GM23338 (cell line): ENCODE data around the gene ARID4B. TPM values are rescaled to one million over a fixed set of nuclear protein-coding genes. Genes with fewer than 3 reads are reported as not detected.

Experiments used
- ATAC-seq: fragments of 200-7000 bp; cut with Tn5 transposase; 3 replicates; pipeline ENCODE4 v1.9.1; 2020
- DNase-seq: peaks from one replicate; pipeline ENCODE4 v3.0.0-alpha.2; 2015; ENCODE audit warnings: low spot score
- H2AFZ ChIP-seq: fragments of 200-600 bp; sonication (generic); 2 replicates; pipeline ENCODE4 v1.8.0; 2016; ENCODE audit warnings: antibody characterized with exemption, mild to moderate bottlenecking, moderate library complexity
- H3F3A ChIP-seq: fragments of 200-600 bp; sonication (generic); replicated peaks from 2 replicates; pipeline ENCODE4 v1.8.0; 2017; ENCODE audit warnings: antibody characterized with exemption, mixed run types, low read depth
- H3K27ac ChIP-seq: fragments of 200-600 bp; sonication (generic); 2 replicates; pipeline ENCODE4 v1.6.1; 2016; ENCODE audit warnings: low read depth
- H3K27me3 ChIP-seq: fragments of 200-600 bp; sonication (generic); 2 replicates; pipeline ENCODE4 v1.8.0; 2016; ENCODE audit warnings: mild to moderate bottlenecking, mixed run types, moderate library complexity; ENCODE audit not compliant: insufficient read depth
- H3K36me3 ChIP-seq: fragments of 200-600 bp; sonication (generic); 2 replicates; pipeline ENCODE4 v1.8.0; 2016; ENCODE audit warnings: mild to moderate bottlenecking; ENCODE audit not compliant: insufficient read depth
- H3K4me1 ChIP-seq: fragments of 200-600 bp; sonication (generic); 2 replicates; pipeline ENCODE4 v1.8.0; 2016; ENCODE audit warnings: mild to moderate bottlenecking, moderate library complexity; ENCODE audit not compliant: insufficient read depth
- H3K4me2 ChIP-seq: fragments of 200-600 bp; sonication (generic); 2 replicates; pipeline ENCODE4 v1.7.1; 2017; ENCODE audit warnings: mixed run types
- H3K4me3 ChIP-seq: fragments of 200-600 bp; sonication (generic); 2 replicates; pipeline ENCODE4 v1.6.1; 2016; ENCODE audit warnings: mixed run types
- H3K79me2 ChIP-seq: fragments of 200-600 bp; sonication (generic); replicated peaks from 2 replicates; pipeline ENCODE4 v1.8.0; 2017; ENCODE audit warnings: mild to moderate bottlenecking; ENCODE audit not compliant: insufficient read depth
- H3K9me2 ChIP-seq: fragments of 200-600 bp; sonication (generic); 2 replicates; pipeline ENCODE4 v1.8.0; 2017; ENCODE audit not compliant: insufficient read depth
- H4K20me1 ChIP-seq: fragments of 200-600 bp; sonication (generic); replicated peaks from 2 replicates; pipeline ENCODE4 v1.8.0; 2017; ENCODE audit warnings: mild to moderate bottlenecking; ENCODE audit not compliant: insufficient read depth
- H3K27ac Mint-ChIP-seq: 2 replicates; pipeline ENCODE4 v1.8.0; 2020; ENCODE audit warnings: inconsistent platforms, mild to moderate bottlenecking, moderate library complexity, mixed read lengths
- H3K27me3 Mint-ChIP-seq: 3 replicates; pipeline ENCODE4 v1.8.0; 2022; ENCODE audit warnings: low read depth, mild to moderate bottlenecking, moderate library complexity, mixed read lengths, inconsistent platforms; ENCODE audit not compliant: insufficient read depth, poor library complexity
- H3K36me3 Mint-ChIP-seq: 3 replicates; pipeline ENCODE4 v1.8.0; 2021; ENCODE audit warnings: low read depth, mild to moderate bottlenecking, inconsistent platforms, moderate library complexity, mixed read lengths
- H3K4me1 Mint-ChIP-seq: 3 replicates; pipeline ENCODE4 v1.8.0; 2020; ENCODE audit warnings: mild to moderate bottlenecking, inconsistent platforms, mixed read lengths
- H3K4me3 Mint-ChIP-seq: 3 replicates; pipeline ENCODE4 v1.8.0; 2021; ENCODE audit warnings: moderate library complexity, mild to moderate bottlenecking, inconsistent platforms, mixed read lengths
- H3K9me3 Mint-ChIP-seq: 3 replicates; pipeline ENCODE4 v1.8.0; 2020; ENCODE audit warnings: moderate library complexity, mild to moderate bottlenecking, inconsistent platforms, mixed read lengths
- CREB1 ChIP-seq: fragments of 250-450 bp; sonication (Bioruptor Pico); IDR thresholded peaks from 2 replicates; pipeline ENCODE4 v1.5.0; 2020; ENCODE audit warnings: low read depth, mild to moderate bottlenecking, moderate library complexity
- CTCF ChIP-seq, 2 experiments: fragments of 200-600 bp in 1 of 2; sonication (generic) in 1 of 2; conservative IDR thresholded peaks; 2 replicates each; pipeline versions ENCODE4 v1.5.1 to v1.6.1; 2016 to 2017; ENCODE audit warnings: antibody characterized with exemption in 2 of 2, low read depth in 2 of 2, mild to moderate bottlenecking in 2 of 2, moderate library complexity in 1 of 2
- EZH2 ChIP-seq: fragments of 200-600 bp; sonication (generic); IDR thresholded peaks from one replicate; pipeline ENCODE4 v1.8.0; 2017; ENCODE audit warnings: antibody characterized with exemption, mild to moderate bottlenecking, low read depth; ENCODE audit not compliant: unreplicated experiment
- EZH2phosphoT487 ChIP-seq: fragments of 200-600 bp; sonication (generic); IDR thresholded peaks from one replicate; pipeline ENCODE4 v1.8.1; 2018; ENCODE audit warnings: antibody characterized with exemption; ENCODE audit not compliant: unreplicated experiment
- JUNB ChIP-seq: IDR thresholded peaks from one replicate; pipeline ENCODE4 v1.6.1; 2016; ENCODE audit warnings: antibody characterized with exemption; ENCODE audit not compliant: unreplicated experiment
- NANOG ChIP-seq: IDR thresholded peaks from 2 replicates; pipeline ENCODE4 v1.6.1; 2016; ENCODE audit warnings: antibody characterized with exemption, borderline replicate concordance
- POLR2AphosphoS5 ChIP-seq: IDR thresholded peaks from 2 replicates; pipeline ENCODE4 v1.6.1; 2016; ENCODE audit warnings: antibody characterized with exemption, low read depth
- STAT1 ChIP-seq: IDR thresholded peaks from one replicate; pipeline ENCODE4 v1.6.1; 2016; ENCODE audit warnings: antibody characterized with exemption; ENCODE audit not compliant: unreplicated experiment
- ZNF114 ChIP-seq: fragments of 250-450 bp; sonication (Bioruptor Pico); IDR thresholded peaks from 2 replicates; pipeline ENCODE4 v1.5.0; 2020; ENCODE audit warnings: mild to moderate bottlenecking, moderate library complexity
- ZNF331 ChIP-seq: fragments of 250-450 bp; sonication (Bioruptor Pico); IDR thresholded peaks from 2 replicates; pipeline ENCODE4 v1.5.0; 2020; ENCODE audit warnings: low read depth, mild to moderate bottlenecking, moderate library complexity
- ZNF462 ChIP-seq: fragments of 250-450 bp; sonication (Bioruptor Pico); IDR thresholded peaks from 2 replicates; pipeline ENCODE4 v1.5.0; 2020; ENCODE audit warnings: mild to moderate bottlenecking, moderate library complexity
- polyA plus RNA-seq: library from polyadenylated mRNA; unstranded; fragments of >200 nt; fragmentation: Nextera tagmentation; extraction: Ambion mirVana; gene quantifications from 2 replicates; pipeline ENCODE4 v1.2.1, GENCODE V29; 2016
- total RNA-seq: library from RNA; depleted of rRNA; stranded (reverse); fragments of >200 nt; shearing (Covaris generic); gene quantifications from 2 replicates; pipeline ENCODE4 v1.2.3, GENCODE V29; 2014
- TF ChIP-seq, protein P1 (sequence below): IDR thresholded peaks from one replicate; pipeline ENCODE4 v1.6.1; 2018; ENCODE audit warnings: antibody characterized with exemption; ENCODE audit not compliant: unreplicated experiment
- TF ChIP-seq, protein P2 (sequence below): IDR thresholded peaks from 2 replicates; pipeline ENCODE4 v1.6.1; 2016; ENCODE audit warnings: antibody characterized with exemption

ARID4B gene
- total and polyA plus RNA-seq, 2 experiments from 2014 or later, result 25.1 to 59.8 TPM

DNA sequence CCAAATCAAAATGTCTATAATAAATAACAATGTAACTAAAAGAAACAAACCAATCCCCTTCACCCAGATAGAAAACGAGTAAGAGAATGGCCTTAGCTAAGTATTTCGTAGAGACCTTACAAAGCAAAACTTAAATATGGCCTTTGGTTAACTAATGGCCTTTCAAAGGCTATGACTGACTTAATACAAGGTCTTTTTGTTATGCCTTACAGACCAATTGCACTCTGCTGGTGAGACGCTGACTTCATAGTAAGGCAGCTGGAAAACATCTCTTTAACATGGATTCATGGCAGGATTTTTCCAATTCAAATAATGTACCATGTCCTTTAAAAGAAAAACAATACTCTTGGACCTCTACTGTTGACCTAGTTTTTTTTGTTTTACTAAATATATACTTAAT lies 23.5 kb upstream of the ARID4B start:
- TF ChIP-seq, protein P1, sequence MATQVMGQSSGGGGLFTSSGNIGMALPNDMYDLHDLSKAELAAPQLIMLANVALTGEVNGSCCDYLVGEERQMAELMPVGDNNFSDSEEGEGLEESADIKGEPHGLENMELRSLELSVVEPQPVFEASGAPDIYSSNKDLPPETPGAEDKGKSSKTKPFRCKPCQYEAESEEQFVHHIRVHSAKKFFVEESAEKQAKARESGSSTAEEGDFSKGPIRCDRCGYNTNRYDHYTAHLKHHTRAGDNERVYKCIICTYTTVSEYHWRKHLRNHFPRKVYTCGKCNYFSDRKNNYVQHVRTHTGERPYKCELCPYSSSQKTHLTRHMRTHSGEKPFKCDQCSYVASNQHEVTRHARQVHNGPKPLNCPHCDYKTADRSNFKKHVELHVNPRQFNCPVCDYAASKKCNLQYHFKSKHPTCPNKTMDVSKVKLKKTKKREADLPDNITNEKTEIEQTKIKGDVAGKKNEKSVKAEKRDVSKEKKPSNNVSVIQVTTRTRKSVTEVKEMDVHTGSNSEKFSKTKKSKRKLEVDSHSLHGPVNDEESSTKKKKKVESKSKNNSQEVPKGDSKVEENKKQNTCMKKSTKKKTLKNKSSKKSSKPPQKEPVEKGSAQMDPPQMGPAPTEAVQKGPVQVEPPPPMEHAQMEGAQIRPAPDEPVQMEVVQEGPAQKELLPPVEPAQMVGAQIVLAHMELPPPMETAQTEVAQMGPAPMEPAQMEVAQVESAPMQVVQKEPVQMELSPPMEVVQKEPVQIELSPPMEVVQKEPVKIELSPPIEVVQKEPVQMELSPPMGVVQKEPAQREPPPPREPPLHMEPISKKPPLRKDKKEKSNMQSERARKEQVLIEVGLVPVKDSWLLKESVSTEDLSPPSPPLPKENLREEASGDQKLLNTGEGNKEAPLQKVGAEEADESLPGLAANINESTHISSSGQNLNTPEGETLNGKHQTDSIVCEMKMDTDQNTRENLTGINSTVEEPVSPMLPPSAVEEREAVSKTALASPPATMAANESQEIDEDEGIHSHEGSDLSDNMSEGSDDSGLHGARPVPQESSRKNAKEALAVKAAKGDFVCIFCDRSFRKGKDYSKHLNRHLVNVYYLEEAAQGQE, result no peak
- TF ChIP-seq CREB1 (CRISPR knock-in tag) (no peak), ZNF331 (CRISPR knock-in tag) (no peak), ZNF462 (CRISPR knock-in tag) (no peak), EZH2phosphoT487 (no peak), NANOG (no peak), ZNF114 (CRISPR knock-in tag) (no peak), JUNB (no peak), EZH2 (no peak), STAT1 (no peak), POLR2AphosphoS5 (no peak), CTCF (conservative IDR thresholded peaks at IDR 0.05; ENCODE audit: low read depth in 2 of 2) (no peak)
- TF ChIP-seq, protein P2, sequence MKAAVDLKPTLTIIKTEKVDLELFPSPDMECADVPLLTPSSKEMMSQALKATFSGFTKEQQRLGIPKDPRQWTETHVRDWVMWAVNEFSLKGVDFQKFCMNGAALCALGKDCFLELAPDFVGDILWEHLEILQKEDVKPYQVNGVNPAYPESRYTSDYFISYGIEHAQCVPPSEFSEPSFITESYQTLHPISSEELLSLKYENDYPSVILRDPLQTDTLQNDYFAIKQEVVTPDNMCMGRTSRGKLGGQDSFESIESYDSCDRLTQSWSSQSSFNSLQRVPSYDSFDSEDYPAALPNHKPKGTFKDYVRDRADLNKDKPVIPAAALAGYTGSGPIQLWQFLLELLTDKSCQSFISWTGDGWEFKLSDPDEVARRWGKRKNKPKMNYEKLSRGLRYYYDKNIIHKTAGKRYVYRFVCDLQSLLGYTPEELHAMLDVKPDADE, result no peak
- H3K27ac Mint-ChIP-seq, result no peak overlapping the region
- H2AFZ ChIP-seq, result no peak overlapping the region

More for the DNA sequence above, 23.5 kb upstream of the ARID4B start:
- Mint-ChIP-seq H3K4me3 (no peak overlapping the region), H3K9me3 (peaks cover 6% of the 10 kb centered on the region; the same call in 1 of the 3 replicates), H3K36me3 (peaks cover 3% of the 10 kb centered on the region; the same call in 2 of the 3 replicates), H3K4me1 (no peaks in the 10 kb centered on the region), H3K27me3 (peaks cover 5% of the 10 kb centered on the region)
- Histone ChIP-seq H3K4me2 (no peak overlapping the region), H3K9me2 (no peaks in the 10 kb centered on the region), H3F3A (no peaks in the 10 kb centered on the region), H3K36me3 (no peaks in the 10 kb centered on the region), H4K20me1 (no peaks in the 10 kb centered on the region), H3K79me2 (no peaks in the 10 kb centered on the region), H3K4me1 (no peaks in the 10 kb centered on the region), H3K27me3 (no peaks in the 10 kb centered on the region), H3K4me3 (no peak overlapping the region), H3K27ac (no peak overlapping the region)
- DNase-seq, result no peak
- no peak for ATAC-seq
